GM11168 (cell line): ENCODE results near the gene ARHGAP24.

Source experiments
- in situ Hi-C: fragments of 300-500 bp; cut with MboI; formaldehyde crosslinking; loops from one replicate; pipeline ENCODE4 v1.12.0; 2022; ENCODE audit warnings: low sequenced_read_pairs; ENCODE audit not compliant: unreplicated experiment

Gene ARHGAP24

GRCh38 chr4:85928775-85929591 is 454.0 kb downstream of the ARHGAP24 start:
- in situ Hi-C loops, result no loop called here

DNA sequence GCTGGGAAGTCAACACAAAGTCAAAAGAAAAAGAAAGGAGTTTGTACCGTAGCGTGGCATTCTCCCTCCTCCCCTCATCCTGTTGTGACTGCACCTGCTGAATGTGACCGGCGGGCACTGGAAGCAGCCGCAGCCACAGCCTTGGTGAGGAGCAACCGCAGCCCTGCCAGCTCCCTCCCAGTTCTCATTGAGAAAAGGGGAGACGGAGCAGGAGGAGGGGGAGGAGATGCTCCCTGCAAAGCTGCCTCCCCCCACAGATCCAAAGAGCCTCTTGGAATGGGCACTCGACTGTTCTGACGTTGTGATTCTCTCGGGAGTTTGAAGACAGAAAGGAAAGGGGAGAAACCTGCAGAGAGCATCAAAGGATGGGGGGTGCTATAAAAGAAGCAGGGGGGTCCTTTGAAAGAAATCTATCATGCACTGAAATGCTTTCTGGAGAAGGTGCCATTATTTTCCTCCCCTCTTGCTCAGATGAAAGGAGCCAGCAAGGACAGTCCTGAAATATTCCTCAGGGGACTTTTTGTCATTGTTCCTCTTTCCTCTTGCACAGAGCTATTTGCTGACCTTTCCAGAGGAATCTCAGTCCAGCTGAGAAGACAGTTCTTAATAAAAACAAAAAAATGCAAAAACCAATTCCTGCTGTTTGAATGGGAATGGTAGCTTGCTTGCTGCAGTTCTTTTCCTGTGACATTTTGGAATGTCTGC is 455.2 kb downstream of the ARHGAP24 start:
- in situ Hi-C loops, result no loop called here

- in situ Hi-C loops, result no loop called here
Measured at GRCh38 chr4:85932500-85933290, 457.7 kb downstream of the ARHGAP24 start.

GRCh38 chr4:85933291-85933640 is 458.3 kb downstream of the ARHGAP24 start:
- in situ Hi-C loops, result no loop called here

DNA sequence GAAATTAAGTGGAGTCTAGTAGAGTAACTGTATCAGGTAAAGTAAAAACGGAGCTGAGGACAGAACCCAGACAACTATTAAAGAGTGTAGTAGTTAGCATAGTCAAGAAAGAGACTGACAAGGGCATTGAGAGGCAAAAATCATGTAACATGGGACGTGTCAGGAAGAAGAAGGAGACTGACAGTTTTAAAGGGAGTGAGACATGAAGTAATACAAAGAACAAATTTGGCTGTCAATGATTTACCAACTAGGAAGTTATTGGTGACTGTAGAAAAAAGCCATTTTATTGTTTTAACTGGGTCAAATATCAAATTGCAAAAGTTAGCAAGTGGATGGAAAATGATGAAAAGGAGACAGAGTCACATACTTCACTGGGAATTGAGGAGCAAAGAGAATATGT is 462.6 kb downstream of the ARHGAP24 start:
- in situ Hi-C loops, result no loop called here

DNA sequence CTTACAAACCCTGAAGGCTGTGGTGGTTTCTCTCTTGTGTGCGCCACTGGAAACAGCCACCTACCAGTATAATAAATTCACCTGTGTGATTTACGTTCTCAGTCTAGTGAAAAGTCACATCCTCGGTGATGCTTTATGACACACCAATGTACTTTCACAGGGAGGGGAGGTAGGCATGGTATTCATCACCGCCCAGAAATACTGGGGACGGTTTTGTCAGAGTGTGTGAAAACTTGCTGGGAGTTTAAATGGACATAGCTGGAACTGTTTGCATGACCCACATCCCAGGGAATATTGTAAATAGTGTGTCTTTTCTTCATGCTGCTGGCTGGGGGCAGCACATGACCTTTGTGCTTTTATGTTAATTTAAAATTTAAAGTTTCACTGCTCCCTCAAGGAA is 463.1 kb downstream of the ARHGAP24 start:
- in situ Hi-C loops, result no loop called here

GRCh38 chr4:85938902-85939301 is 464.0 kb downstream of the ARHGAP24 start:
- in situ Hi-C loops, result no loop called here

DNA sequence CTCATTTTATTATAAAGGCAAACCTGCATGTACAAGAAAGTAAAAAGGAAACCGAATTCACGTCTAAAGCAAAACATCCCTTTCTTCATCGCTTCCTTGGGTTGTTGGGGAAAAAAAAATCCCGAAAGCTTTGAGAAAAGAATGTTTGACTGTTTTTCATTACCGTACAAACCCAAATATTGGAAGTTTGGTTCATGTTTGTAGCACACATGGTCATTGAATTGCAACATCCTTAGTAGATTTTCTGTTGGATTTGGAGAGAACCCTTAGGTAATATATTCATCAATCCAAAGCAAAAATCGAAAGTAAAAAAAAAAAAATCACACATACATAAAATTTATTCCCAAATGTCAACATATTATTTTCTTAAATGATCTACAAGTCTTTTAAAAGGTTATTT is 464.6 kb downstream of the ARHGAP24 start:
- in situ Hi-C loops, result no loop called here

- in situ Hi-C loops, result no loop called here
Measured at GRCh38 chr4:85940151-85940550, 465.2 kb downstream of the ARHGAP24 start.

GRCh38 chr4:85942107-85942506 is 467.2 kb downstream of the ARHGAP24 start:
- in situ Hi-C loops, result no loop called here

- in situ Hi-C loops, result no loop called here
Measured at GRCh38 chr4:85946821-85947220, 471.9 kb downstream of the ARHGAP24 start.

DNA sequence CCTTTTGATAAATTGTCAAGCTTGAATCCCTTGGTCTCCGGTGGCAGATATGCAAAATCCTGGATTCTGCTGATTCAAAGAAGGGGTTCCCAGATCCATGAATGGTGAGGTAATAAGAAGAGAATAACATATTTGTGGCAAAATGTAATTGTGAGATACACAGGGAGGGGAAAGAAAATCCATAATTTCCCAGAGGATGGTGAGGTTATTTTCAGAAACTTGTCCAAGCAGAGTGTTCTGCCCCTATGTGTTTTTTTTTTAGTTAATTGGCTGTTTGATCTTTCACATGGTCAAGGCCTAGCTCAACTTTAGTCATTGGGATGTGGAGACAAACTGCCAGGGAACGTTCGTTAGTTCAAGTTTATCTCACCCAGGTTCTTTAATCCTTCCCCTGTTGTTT is 476.1 kb downstream of the ARHGAP24 start:
- in situ Hi-C loops, result no loop called here

GRCh38 chr4:85952528-85952927 is 477.6 kb downstream of the ARHGAP24 start:
- in situ Hi-C loops, result no loop called here

DNA sequence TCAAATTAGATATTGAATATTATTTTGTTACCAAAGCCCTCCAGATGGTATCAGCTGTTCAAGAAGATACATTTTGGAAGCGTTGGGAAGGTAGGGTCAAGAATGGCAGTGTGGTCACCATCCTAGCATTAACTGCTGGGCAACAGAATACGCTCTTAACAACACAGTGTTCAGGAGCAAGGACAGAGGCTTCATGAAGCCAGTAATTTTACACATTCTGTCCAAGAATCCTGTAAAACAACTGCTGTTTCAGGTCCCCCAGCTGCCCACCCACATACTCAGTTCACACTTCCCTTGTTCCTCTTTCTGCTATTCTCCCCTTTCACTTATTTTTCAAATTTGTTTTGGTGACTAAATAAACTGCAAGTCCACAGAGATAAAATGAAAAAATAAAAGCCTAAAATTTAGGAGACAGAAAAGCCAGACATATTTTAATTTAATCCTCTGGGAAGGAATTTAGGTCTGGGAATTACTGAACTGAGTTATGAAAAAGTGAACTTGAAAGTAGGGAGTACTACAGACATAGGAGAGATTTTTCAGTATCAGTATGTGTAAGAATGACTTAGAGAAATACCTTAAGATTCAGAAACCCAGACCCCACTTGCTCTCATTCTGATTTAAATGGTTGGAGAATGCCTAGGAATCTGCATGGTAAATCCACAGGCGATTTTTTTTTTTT is 478.2 kb downstream of the ARHGAP24 start:
- in situ Hi-C loops, result no loop called here

GRCh38 chr4:85953651-85954018 is 478.7 kb downstream of the ARHGAP24 start:
- in situ Hi-C loops, result no loop called here

GRCh38 chr4:85955620-85956292 is 480.8 kb downstream of the ARHGAP24 start:
- in situ Hi-C loops, result no loop called here

DNA sequence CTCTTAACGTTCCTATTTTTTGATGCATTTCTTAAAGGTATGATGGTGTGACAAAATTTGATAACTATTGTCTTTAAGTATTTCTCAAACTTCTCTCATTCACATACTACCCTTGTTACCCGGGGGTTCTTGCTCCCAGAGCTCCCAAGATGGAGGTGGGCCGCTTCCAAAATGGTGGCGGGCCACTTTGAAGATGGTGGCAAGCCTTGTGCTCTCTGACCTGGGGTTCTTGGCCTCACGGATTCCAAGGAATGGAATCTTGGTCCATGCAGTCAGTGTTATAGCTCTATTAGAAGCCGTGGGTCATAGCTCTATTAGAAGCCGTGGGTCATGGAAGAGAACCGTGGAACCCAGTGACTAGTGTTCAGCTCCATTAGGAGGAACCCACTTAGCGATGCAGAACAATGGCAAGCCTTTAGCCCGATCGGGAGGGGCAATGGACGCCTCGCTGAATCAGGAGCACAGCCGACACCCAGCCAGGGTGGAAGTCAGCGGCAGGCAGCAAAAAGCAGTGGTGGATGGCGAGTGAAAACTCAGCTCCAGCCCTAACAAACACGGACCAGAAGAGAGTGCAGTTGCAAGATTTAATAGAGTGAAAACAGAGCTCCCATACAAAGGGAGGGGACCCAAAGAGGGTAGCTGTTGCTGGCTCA is 481.5 kb downstream of the ARHGAP24 start:
- in situ Hi-C loops, result no loop called here

DNA sequence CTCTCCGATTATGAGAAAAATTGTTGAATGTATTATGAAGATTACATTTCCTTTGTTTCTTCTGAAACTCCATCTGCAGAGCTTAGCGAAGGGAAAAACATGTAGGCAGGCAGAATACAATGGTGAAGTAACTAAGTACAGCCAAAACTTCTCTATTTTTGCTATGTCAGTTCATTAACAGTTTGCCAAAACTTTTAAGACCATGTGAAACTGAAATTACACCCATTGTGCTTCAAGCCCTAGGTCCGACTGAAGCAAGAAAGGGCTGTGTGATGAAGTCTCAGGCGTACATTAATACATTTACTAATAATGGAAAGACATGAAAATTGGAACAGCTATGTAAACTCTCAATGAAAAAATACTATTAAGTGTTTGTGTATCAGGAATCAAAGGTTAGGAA is 486.9 kb downstream of the ARHGAP24 start:
- in situ Hi-C loops, result no loop called here

- in situ Hi-C loops, result no loop called here
Measured at GRCh38 chr4:85963231-85963630, 488.3 kb downstream of the ARHGAP24 start.

DNA sequence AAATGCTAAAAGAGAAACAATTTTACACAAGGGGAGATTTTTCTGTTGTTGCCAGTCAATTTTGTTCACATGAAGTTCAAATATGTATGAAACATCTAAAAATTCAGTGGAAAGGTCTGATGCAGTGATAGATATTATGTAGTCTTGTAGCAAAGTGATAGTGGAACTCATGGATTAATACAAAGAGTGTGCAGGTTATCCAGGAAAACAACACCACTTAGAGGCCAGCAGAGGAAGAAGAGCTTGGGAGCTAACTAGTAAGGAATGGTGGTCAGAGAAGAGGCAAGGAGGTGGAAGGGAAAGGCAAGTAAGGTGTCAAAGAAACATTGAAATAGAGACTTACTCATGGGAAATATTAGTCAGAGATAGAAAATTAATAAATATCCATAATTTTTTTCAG is 489.3 kb downstream of the ARHGAP24 start:
- in situ Hi-C loops, result no loop called here
